CD14-positive monocyte (primary cell): Measurements from ENCODE around the gene TSPEAR. TPM values are rescaled to one million over a fixed set of nuclear protein-coding genes. Genes with fewer than 3 reads are reported as not detected.

Experiments
- DNase-seq, 3 donors: peaks; one replicate each; pipeline ENCODE4 v3.0.0-alpha.2; 2011 to 2022
- H2AFZ ChIP-seq: 2 replicates; pipeline ENCODE4 v1.6.0; 2012; ENCODE audit warnings: mild to moderate bottlenecking, low read depth, low read length, inconsistent platforms; ENCODE audit not compliant: insufficient read depth, poor library complexity, severe bottlenecking
- H3K27ac ChIP-seq, 2 donors: 1 replicate in 1 of 2; 2 replicates in 1 of 2; pipeline ENCODE4 v1.5.1; 2012 to 2013; ENCODE audit warnings: low read length in 2 of 2, control low read depth in 1 of 2, inconsistent platforms in 1 of 2, low read depth in 1 of 2, mild to moderate bottlenecking in 1 of 2
- H3K27me3 ChIP-seq, 2 donors: one replicate each; pipeline versions ENCODE4 v1.6.0 to v1.6.1; 2011 to 2013; ENCODE audit warnings: low read length in 2 of 2; ENCODE audit not compliant: control insufficient read depth in 2 of 2, insufficient read depth in 2 of 2
- H3K36me3 ChIP-seq, 2 donors: replicated peaks in 1 of 2; 1 replicate in 1 of 2; 2 replicates in 1 of 2; pipeline versions ENCODE4 v1.5.1 to v1.6.1; 2012 to 2013; ENCODE audit warnings: low read length in 2 of 2, control low read depth in 1 of 2, inconsistent platforms in 1 of 2, mild to moderate bottlenecking in 1 of 2; ENCODE audit not compliant: insufficient read depth in 2 of 2, control insufficient read depth in 1 of 2
- H3K4me1 ChIP-seq, 2 donors: 1 replicate in 1 of 2; 2 replicates in 1 of 2; pipeline versions ENCODE4 v1.5.1 to v1.6.1; 2012 to 2013; ENCODE audit warnings: low read length in 2 of 2, control low read depth in 1 of 2, inconsistent platforms in 1 of 2, mild to moderate bottlenecking in 1 of 2, moderate library complexity in 1 of 2; ENCODE audit not compliant: insufficient read depth in 2 of 2, control insufficient read depth in 1 of 2
- H3K4me2 ChIP-seq: replicated peaks from 2 replicates; pipeline ENCODE3; 2012; ENCODE audit warnings: low read length, moderate library complexity, mild to moderate bottlenecking; ENCODE audit not compliant: poor library complexity, severe bottlenecking; ENCODE audit errors: extremely low read depth
- H3K4me3 ChIP-seq, 3 experiments: fragments of 200-600 bp in 1 of 3; sonication (generic) in 1 of 3; replicated peaks in 1 of 3; 1 replicate in 2 of 3; 2 replicates in 1 of 3; pipeline ENCODE4 v1.5.1; 2011 to 2013; ENCODE audit warnings: low read length in 3 of 3, mild to moderate bottlenecking in 3 of 3, control low read depth in 2 of 3, low read depth in 2 of 3, inconsistent platforms in 1 of 3, moderate library complexity in 1 of 3
- H3K79me2 ChIP-seq: 2 replicates; pipeline ENCODE4 v1.6.0; 2012; ENCODE audit warnings: mild to moderate bottlenecking, control low read depth, inconsistent platforms, low read length, moderate library complexity; ENCODE audit not compliant: insufficient read depth
- H3K9ac ChIP-seq: 2 replicates; pipeline ENCODE4 v1.6.0; 2017; ENCODE audit warnings: low read length, mild to moderate bottlenecking; ENCODE audit not compliant: insufficient read depth, poor library complexity, severe bottlenecking
- H3K9me3 ChIP-seq, 2 donors: replicated peaks in 1 of 2; 1 replicate in 1 of 2; 2 replicates in 1 of 2; pipeline versions ENCODE4 v1.5.1 to v1.6.1; 2012 to 2013; ENCODE audit warnings: low read length in 2 of 2, control low read depth in 1 of 2; ENCODE audit not compliant: control insufficient read depth in 1 of 2, insufficient read depth in 1 of 2
- H4K20me1 ChIP-seq: 2 replicates; pipeline ENCODE4 v1.6.0; 2012; ENCODE audit warnings: mild to moderate bottlenecking, low read length, control low read depth, moderate library complexity; ENCODE audit not compliant: insufficient read depth
- H3K27ac Mint-ChIP-seq, 7 donors: one replicate each; pipeline ENCODE4 v1.8.0; 2020; ENCODE audit warnings: mild to moderate bottlenecking in 7 of 7, mixed read lengths in 7 of 7, moderate library complexity in 6 of 7, inconsistent platforms in 2 of 7
- H3K27me3 Mint-ChIP-seq, 3 donors: one replicate each; pipeline ENCODE4 v1.8.0; 2021 to 2022; ENCODE audit warnings: low read depth in 3 of 3, mild to moderate bottlenecking in 3 of 3, mixed read lengths in 3 of 3, moderate library complexity in 3 of 3, inconsistent platforms in 1 of 3
- H3K36me3 Mint-ChIP-seq, 2 donors: one replicate each; pipeline ENCODE4 v1.8.0; 2020; ENCODE audit warnings: mixed read lengths in 2 of 2, inconsistent platforms in 1 of 2, mild to moderate bottlenecking in 1 of 2
- H3K4me1 Mint-ChIP-seq: one replicate; pipeline ENCODE4 v1.8.0; 2020; ENCODE audit warnings: mild to moderate bottlenecking, mixed read lengths
- H3K4me3 Mint-ChIP-seq, 2 donors: one replicate each; pipeline ENCODE4 v1.8.0; 2020; ENCODE audit warnings: mild to moderate bottlenecking in 2 of 2, mixed read lengths in 2 of 2, moderate library complexity in 1 of 2
- H3K9me3 Mint-ChIP-seq, 7 donors: one replicate each; pipeline ENCODE4 v1.8.0; 2020 to 2022; ENCODE audit warnings: mixed read lengths in 7 of 7, mild to moderate bottlenecking in 6 of 7, moderate library complexity in 6 of 7, inconsistent platforms in 2 of 7
- CTCF ChIP-seq: fragments of 200-600 bp; IDR thresholded peaks from one replicate; pipeline ENCODE4 v1.8.0; 2022; ENCODE audit warnings: antibody characterized with exemption, mild to moderate bottlenecking
- WGBS: methylation state at CpG from one replicate; pipeline ENCODE4 v1.1.5; 2013; ENCODE audit warnings: missing lambda C conversion rate; ENCODE audit not compliant: insufficient coverage; 5-methylcytosine and 5-hydroxymethylcytosine counted together
- intact Hi-C, 2 donors: fragments of 100-400 bp; cut with micrococcal nuclease; formaldehyde crosslinking; loops; one replicate each; pipeline versions ENCODE4 v1.15.0 to v1.15.1; 2023
- polyA plus RNA-seq, 3 donors: library from polyadenylated mRNA; depleted of rRNA in 1 of 3; unstranded in 2 of 3; stranded (reverse) in 1 of 3; fragments of 300-500 nt in 2 of 3; fragments of >200 nt in 1 of 3; fragmentation: Illumina TruSeq in 2 of 3; gene quantifications; 1 replicate in 2 of 3; 2 replicates in 1 of 3; pipeline ENCODE4 v1.2.3, GENCODE V29; 2012 to 2021

The TSPEAR gene
- polyA plus RNA-seq, 3 donors: not detected

GRCh38 chr21:44567481-44568171 lies 143.7 kb downstream of the TSPEAR start:
- H3K9ac ChIP-seq: no peak overlapping the region
- no peaks in the 10 kb centered on the region for H3K36me3 Mint-ChIP-seq
- H2AFZ ChIP-seq: no peak overlapping the region
- no peak overlapping the region for H3K4me3 ChIP-seq
- no peaks in the 10 kb centered on the region for H3K79me2 ChIP-seq
- H3K27ac Mint-ChIP-seq: peak overlapping the region in 2 of 7 donors; percentile 66 to 74
- H3K27me3 ChIP-seq: no peaks in the 10 kb centered on the region
- H3K4me1 Mint-ChIP-seq: peaks cover 11% of the 10 kb centered on the region
- peaks cover 1 to 15% of the 10 kb centered on the region in 2 donors for H3K9me3 ChIP-seq
- 95% methylated on average over 15 of the region's 18 CpGs for WGBS
- H3K27ac ChIP-seq: no peak overlapping the region
- no peak overlapping the region for H3K4me2 ChIP-seq
- no peak for DNase-seq
- TF ChIP-seq CTCF: no peak
- H3K4me3 Mint-ChIP-seq: no peak overlapping the region
- no peaks in the 10 kb centered on the region for H4K20me1 ChIP-seq
- peaks cover 0 to 4% of the 10 kb centered on the region in 2 donors for H3K4me1 ChIP-seq
- H3K36me3 ChIP-seq: no peaks in the 10 kb centered on the region
- peaks cover 4 to 20% (median 13%) of the 10 kb centered on the region in 7 donors for H3K9me3 Mint-ChIP-seq
- intact Hi-C loops: no loop called here
- peaks cover 4 to 5% (median 5%) of the 10 kb centered on the region in 3 donors for H3K27me3 Mint-ChIP-seq

GRCh38 chr21:44566403-44566802 lies 145.0 kb downstream of the TSPEAR start:
- Mint-ChIP-seq H3K9me3 (peaks cover 5 to 16% (median 11%) of the 10 kb centered on the region in 7 donors), H3K27ac (peak overlapping the region in 3 of 7 donors; percentile 7 to 25 (median 8)), H3K27me3 (peaks cover 4 to 5% (median 5%) of the 10 kb centered on the region in 3 donors), H3K4me1 (peaks cover 11% of the 10 kb centered on the region), H3K4me3 (no peak overlapping the region), H3K36me3 (no peaks in the 10 kb centered on the region)
- Histone ChIP-seq H2AFZ (no peak overlapping the region), H3K4me1 (peaks cover 0 to 4% of the 10 kb centered on the region in 2 donors), H3K36me3 (no peaks in the 10 kb centered on the region), H3K27me3 (no peaks in the 10 kb centered on the region), H3K9ac (no peak overlapping the region), H4K20me1 (no peaks in the 10 kb centered on the region), H3K4me2 (no peak overlapping the region), H3K9me3 (peaks cover 4 to 6% of the 10 kb centered on the region in 2 donors), H3K27ac (no peak overlapping the region), H3K4me3 (no peak overlapping the region), H3K79me2 (no peaks in the 10 kb centered on the region)
- WGBS: no CpG with 5 or more reads among the region's 1 CpG
- peak; percentile 29 to 77 (median 47) for DNase-seq
- intact Hi-C loops: no loop called here
- TF ChIP-seq CTCF: no peak
